ENCODE results near the gene MAGI1.
A peak's percentile ranks its signal among the peaks of the same experiment; 100 is the strongest.

The MAGI1 gene

DNA sequence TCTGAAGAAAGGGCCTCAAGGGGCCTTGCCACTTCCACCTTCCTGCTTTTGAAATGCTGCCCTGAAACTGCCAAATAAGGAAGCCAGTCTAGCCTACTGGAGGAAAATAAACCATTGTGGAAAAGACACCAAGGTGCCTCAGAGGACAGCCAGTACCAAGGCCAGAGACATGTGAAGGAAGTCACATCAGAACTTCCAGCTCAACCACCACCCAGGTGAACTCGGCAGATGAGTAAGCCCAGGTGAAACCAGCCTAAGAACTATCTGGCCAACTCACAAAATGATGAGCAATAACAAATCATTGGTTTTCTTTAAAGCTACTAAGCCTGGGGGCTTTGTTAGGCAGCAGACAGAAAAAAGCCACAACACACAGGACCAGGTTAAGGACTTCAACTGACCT lies 103.0 kb downstream of the MAGI1 start:
- Histone ChIP-seq H3K9ac (ENCODE audit: low read depth, low read length, poor library complexity, severe bottlenecking) (no peak overlapping the region), H3K9me3 (ENCODE audit: insufficient read depth, low read depth, low read length) (peaks cover 3% of the 10 kb centered on the region; the same call in 1 of the 2 replicates), H3K4me3 (ENCODE audit: low read length, poor library complexity, severe bottlenecking) (no peak overlapping the region), H3F3A (ENCODE audit: low read depth) (no peaks in the 10 kb centered on the region), H3K4me2 (ENCODE audit: low read depth, low read length, poor library complexity, severe bottlenecking) (no peak overlapping the region), H3K9me2 (replicated peaks; ENCODE audit: low read depth, low read length) (no peaks in the 10 kb centered on the region), H2AFZ (ENCODE audit: low read length) (no peak overlapping the region), H4K20me1 (ENCODE audit: insufficient read depth, low read length, poor library complexity, severe bottlenecking) (peaks cover 24% of the 10 kb centered on the region), H3K27me3 (ENCODE audit: insufficient read depth, low read length, poor library complexity, severe bottlenecking) (no peaks in the 10 kb centered on the region), H3K36me3 (ENCODE audit: insufficient read depth, low read length) (no peaks in the 10 kb centered on the region), H3K4me1 (ENCODE audit: insufficient read depth, low read length, poor library complexity, severe bottlenecking) (peaks cover 33% of the 10 kb centered on the region), H3K79me2 (ENCODE audit: insufficient read depth, low read length) (no peaks in the 10 kb centered on the region)
- no peak for TF ChIP-seq EZH2phosphoT487 (IDR thresholded peaks at IDR 0.05; ENCODE audit: borderline replicate concordance)
- no peak for TF ChIP-seq CTCF (conservative IDR thresholded peaks at IDR 0.05; ENCODE audit: low read length)

DNA sequence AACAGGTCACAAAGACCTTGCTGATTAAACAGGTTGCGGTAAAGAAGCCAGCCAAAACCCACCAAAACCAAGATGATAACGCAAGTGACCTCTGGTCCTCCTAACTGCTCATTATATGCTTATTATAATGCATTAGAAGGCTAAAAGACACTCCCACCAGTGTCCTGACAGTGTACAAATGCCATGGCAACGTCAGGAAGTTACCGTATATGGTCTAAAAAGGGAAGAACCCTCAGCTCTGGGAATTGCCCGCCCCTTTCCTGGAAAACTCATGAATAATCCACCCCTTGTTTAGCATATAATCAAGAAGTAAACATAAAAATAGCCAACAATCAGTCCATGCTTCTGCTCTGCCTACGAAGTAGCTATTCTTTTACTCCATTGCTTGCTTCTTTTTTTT lies 108.1 kb downstream of the MAGI1 start:
- Histone ChIP-seq H3K4me3 (ENCODE audit: low read length, poor library complexity, severe bottlenecking) (no peak overlapping the region), H3K27me3 (ENCODE audit: insufficient read depth, low read length, poor library complexity, severe bottlenecking) (no peaks in the 10 kb centered on the region), H3K36me3 (ENCODE audit: insufficient read depth, low read length) (no peaks in the 10 kb centered on the region), H2AFZ (ENCODE audit: low read length) (no peak overlapping the region), H3K9me3 (ENCODE audit: insufficient read depth, low read depth, low read length) (peaks cover 3% of the 10 kb centered on the region; the same call in 1 of the 2 replicates), H3K9me2 (replicated peaks; ENCODE audit: low read depth, low read length) (no peaks in the 10 kb centered on the region), H3K4me2 (ENCODE audit: low read depth, low read length, poor library complexity, severe bottlenecking) (no peak overlapping the region), H3K9ac (ENCODE audit: low read depth, low read length, poor library complexity, severe bottlenecking) (no peak overlapping the region), H3K79me2 (ENCODE audit: insufficient read depth, low read length) (no peaks in the 10 kb centered on the region), H3K4me1 (ENCODE audit: insufficient read depth, low read length, poor library complexity, severe bottlenecking) (peaks cover 25% of the 10 kb centered on the region), H3F3A (ENCODE audit: low read depth) (no peaks in the 10 kb centered on the region), H4K20me1 (ENCODE audit: insufficient read depth, low read length, poor library complexity, severe bottlenecking) (peaks cover 9% of the 10 kb centered on the region)
- TF ChIP-seq CTCF (conservative IDR thresholded peaks at IDR 0.05; ENCODE audit: low read length) (no peak), EZH2phosphoT487 (IDR thresholded peaks at IDR 0.05; ENCODE audit: borderline replicate concordance) (no peak)

DNA sequence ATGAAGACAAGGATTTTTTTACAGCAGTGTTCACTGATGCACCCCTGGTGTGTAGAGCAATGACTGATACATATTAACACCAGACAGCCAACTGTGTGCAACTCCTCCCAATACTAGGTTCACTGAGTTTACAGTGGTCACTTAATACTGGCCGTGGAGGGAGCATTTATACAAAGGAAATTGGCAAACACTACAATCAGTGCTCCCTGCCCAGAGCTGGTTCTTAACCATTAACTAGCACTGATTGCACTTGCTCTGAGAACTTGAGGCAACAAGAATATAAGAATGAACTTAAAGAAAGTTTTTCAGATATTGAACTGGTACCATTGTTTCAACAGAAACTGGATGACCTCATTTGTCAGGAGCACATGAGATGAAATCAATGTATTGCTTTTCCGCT lies 110.6 kb downstream of the MAGI1 start:
- peaks cover 1% of the 10 kb centered on the region; the same call in 1 of the 2 replicates for H3K9me3 ChIP-seq (ENCODE audit: insufficient read depth, low read depth, low read length)
- H3K27me3 ChIP-seq (ENCODE audit: insufficient read depth, low read length, poor library complexity, severe bottlenecking), result no peaks in the 10 kb centered on the region
- no peaks in the 10 kb centered on the region for H3F3A ChIP-seq (ENCODE audit: low read depth)
- peak overlapping the region; percentile 49 for H3K4me3 ChIP-seq (ENCODE audit: low read length, poor library complexity, severe bottlenecking)
- H4K20me1 ChIP-seq (ENCODE audit: insufficient read depth, low read length, poor library complexity, severe bottlenecking), result peaks cover 9% of the 10 kb centered on the region
- no peak overlapping the region for H2AFZ ChIP-seq (ENCODE audit: low read length)
- no peak overlapping the region for H3K9ac ChIP-seq (ENCODE audit: low read depth, low read length, poor library complexity, severe bottlenecking)
- no peaks in the 10 kb centered on the region for H3K9me2 ChIP-seq (replicated peaks; ENCODE audit: low read depth, low read length)
- peaks cover 31% of the 10 kb centered on the region for H3K4me1 ChIP-seq (ENCODE audit: insufficient read depth, low read length, poor library complexity, severe bottlenecking)
- no peak for TF ChIP-seq EZH2phosphoT487 (IDR thresholded peaks at IDR 0.05; ENCODE audit: borderline replicate concordance)
- no peak for TF ChIP-seq CTCF (conservative IDR thresholded peaks at IDR 0.05; ENCODE audit: low read length)
- no peaks in the 10 kb centered on the region for H3K36me3 ChIP-seq (ENCODE audit: insufficient read depth, low read length)
- H3K4me2 ChIP-seq (ENCODE audit: low read depth, low read length, poor library complexity, severe bottlenecking), result peak overlapping the region; percentile 66
- no peaks in the 10 kb centered on the region for H3K79me2 ChIP-seq (ENCODE audit: insufficient read depth, low read length)

All from Loucy (cell line).